B cell (primary cell): ENCODE measurements around the gene ZFP91.

Source experiments
- CTCF ChIP-seq: fragments of 200-600 bp; IDR thresholded peaks from one replicate; pipeline ENCODE4 v1.8.0; 2022; ENCODE audit warnings: antibody characterized with exemption, mild to moderate bottlenecking
- EZH2 ChIP-seq: IDR thresholded peaks from 2 replicates; pipeline ENCODE4 v1.6.1; 2012; ENCODE audit warnings: borderline replicate concordance, low read depth, mild to moderate bottlenecking, moderate library complexity, low read length; ENCODE audit not compliant: insufficient read depth, poor library complexity, severe bottlenecking

DNA sequence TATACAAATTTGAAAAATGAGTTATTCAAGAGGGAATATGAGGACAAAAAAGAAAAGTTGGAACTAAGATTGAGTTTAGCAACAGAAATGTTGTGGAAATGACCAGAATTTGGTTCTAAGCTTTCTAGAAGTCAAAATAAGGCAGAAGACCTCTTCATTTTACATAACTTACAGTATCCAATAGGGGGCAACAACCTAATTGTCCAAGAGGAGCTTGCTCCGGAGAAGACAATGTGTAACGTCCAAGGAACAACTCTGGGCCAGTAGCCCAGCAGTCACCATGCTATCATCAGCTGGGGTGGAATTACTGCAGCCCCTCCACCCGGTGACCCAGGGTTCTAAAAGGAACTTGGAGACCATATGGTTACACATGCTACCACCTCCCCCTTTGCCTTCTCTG, 57.7 kb downstream of the ZFP91 start:
- TF ChIP-seq CTCF = no peak
- no peak for TF ChIP-seq EZH2
